GM06990 (cell line): ENCODE measurements around the gene ZNF236.
"Not testable (repeated sequence)": the region's sequence is repeated elsewhere in the genome, so short reads cannot be mapped to it uniquely, and the experiment has no call there.

Source experiments
- DNase-seq: peaks from one replicate; pipeline ENCODE4 v3.0.0-alpha.2; 2011; ENCODE audit not compliant: insufficient read length; ENCODE audit errors: extremely low read depth
- H3K27me3 ChIP-seq: replicated peaks from 2 replicates; pipeline ENCODE4 v1.6.0; 2011; ENCODE audit warnings: low read length; ENCODE audit not compliant: control insufficient read depth, insufficient read depth
- H3K36me3 ChIP-seq: 2 replicates; pipeline ENCODE4 v1.5.1; 2011; ENCODE audit warnings: low read length; ENCODE audit not compliant: control insufficient read depth, insufficient read depth
- H3K4me3 ChIP-seq: replicated peaks from 2 replicates; pipeline ENCODE4 v1.5.1; 2011; ENCODE audit warnings: low read depth, mild to moderate bottlenecking, control low read depth, low read length
- TF ChIP-seq, protein P1 (sequence below): IDR thresholded peaks from 2 replicates; pipeline ENCODE4 v1.5.1; 2011; ENCODE audit warnings: low read length, control low read depth, mild to moderate bottlenecking, inconsistent platforms; ENCODE audit not compliant: insufficient read depth, poor library complexity, severe bottlenecking

Gene ZNF236

DNA sequence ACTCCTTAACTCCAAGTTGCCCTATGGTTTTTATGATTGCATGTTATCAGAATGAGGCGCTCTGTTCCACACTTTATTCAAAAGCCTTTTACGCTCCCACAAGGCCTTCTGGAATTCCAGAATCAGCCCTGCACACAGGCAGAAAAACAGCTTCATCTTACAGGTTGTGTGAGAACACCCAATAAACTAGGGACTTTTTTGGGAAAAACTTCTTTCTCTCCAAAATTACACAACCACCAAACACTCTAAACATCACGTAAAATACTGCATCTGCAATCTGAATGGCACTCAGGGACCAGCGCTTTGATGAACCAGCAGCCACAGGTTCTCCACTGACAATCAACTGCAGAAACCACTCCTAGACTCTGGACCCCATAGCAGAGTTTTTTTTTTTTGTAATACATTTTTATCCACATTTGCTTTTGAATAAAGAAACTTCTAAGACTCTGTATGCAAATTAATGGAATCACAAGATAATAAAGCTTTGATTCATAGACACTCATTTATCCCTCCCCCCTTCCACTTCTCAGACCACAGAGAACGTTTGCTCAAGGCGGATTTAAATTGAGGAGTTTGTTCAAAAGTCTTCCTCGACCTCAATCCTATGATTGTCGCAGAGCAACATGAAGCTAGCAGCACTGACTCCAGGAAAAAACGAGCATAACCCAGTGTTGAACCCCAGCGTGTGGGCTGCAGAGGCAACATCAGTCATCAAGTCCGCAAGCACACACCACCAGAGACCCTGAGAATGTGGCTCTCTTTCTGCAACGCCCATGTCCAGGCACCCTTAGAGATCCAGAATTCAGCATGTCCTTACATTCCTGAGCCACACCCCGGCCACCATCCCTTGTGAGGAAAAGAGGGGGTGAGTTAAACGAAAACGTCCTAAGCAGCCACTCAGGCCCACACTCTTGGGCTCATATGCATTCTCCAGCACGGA lies 193.7 kb downstream of the ZNF236 start:
- Histone ChIP-seq H3K4me3 (no peak overlapping the region), H3K27me3 (no peaks in the 10 kb centered on the region), H3K36me3 (peaks cover 8% of the 10 kb centered on the region)
- DNase-seq = no peak
- TF ChIP-seq, protein P1, sequence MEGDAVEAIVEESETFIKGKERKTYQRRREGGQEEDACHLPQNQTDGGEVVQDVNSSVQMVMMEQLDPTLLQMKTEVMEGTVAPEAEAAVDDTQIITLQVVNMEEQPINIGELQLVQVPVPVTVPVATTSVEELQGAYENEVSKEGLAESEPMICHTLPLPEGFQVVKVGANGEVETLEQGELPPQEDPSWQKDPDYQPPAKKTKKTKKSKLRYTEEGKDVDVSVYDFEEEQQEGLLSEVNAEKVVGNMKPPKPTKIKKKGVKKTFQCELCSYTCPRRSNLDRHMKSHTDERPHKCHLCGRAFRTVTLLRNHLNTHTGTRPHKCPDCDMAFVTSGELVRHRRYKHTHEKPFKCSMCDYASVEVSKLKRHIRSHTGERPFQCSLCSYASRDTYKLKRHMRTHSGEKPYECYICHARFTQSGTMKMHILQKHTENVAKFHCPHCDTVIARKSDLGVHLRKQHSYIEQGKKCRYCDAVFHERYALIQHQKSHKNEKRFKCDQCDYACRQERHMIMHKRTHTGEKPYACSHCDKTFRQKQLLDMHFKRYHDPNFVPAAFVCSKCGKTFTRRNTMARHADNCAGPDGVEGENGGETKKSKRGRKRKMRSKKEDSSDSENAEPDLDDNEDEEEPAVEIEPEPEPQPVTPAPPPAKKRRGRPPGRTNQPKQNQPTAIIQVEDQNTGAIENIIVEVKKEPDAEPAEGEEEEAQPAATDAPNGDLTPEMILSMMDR = no peak

- Histone ChIP-seq H3K27me3 (no peaks in the 10 kb centered on the region), H3K4me3 (no peak overlapping the region), H3K36me3 (peaks cover 7% of the 10 kb centered on the region)
- TF ChIP-seq, protein P1 = no peak
- DNase-seq = no peak
Observed at GRCh38 chr18:77016936-77017335, 194.6 kb downstream of the ZNF236 start.

DNA sequence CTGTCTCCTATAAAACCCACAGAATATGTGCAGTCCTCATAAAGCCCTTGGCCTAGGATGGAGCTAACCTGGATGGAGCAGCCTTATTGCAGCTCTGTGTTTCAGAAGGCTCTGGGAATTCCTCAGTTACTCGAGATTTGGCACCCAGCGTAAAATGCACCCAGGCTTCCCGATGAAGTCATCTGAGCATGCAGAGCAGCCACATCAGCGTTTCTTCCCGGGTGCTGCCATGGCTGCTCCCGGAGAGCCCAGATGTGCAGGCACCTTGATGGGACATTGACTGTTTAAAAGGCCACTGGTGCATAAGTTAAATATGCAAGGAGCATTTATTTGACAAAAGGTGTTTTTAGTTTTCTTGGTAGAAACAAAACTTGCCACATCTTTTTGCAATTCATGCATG lies 195.0 kb downstream of the ZNF236 start:
- no peak overlapping the region for H3K4me3 ChIP-seq
- no peaks in the 10 kb centered on the region for H3K27me3 ChIP-seq
- H3K36me3 ChIP-seq = peaks cover 9% of the 10 kb centered on the region
- no peak for DNase-seq
- TF ChIP-seq, protein P1 = no peak

DNA sequence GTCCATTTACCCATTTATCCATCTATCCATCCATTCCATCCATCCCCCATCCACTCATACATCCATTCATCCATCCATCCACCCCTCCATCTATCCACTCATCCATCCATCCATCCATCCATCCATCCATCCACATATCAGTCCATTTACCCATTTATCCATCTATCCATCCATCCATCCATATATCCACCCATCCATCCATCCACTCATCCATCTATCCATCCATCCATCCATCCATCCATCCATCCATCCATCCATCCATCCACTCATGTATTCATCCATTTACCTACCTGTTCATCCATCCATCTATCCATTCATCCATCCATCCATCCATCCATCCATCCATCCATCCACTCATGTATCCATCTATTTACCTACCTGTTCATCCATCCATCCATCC lies 196.3 kb downstream of the ZNF236 start:
- H3K36me3 ChIP-seq = peaks cover 13% of the 10 kb centered on the region
- not testable (repeated sequence) for H3K4me3 ChIP-seq, H3K27me3 ChIP-seq, DNase-seq

- DNase-seq = no peak
- H3K27me3 ChIP-seq = no peaks in the 10 kb centered on the region
- peaks cover 13% of the 10 kb centered on the region for H3K36me3 ChIP-seq
- TF ChIP-seq, protein P1 = no peak
- no peak overlapping the region for H3K4me3 ChIP-seq
Observed at GRCh38 chr18:77019641-77020040, 197.3 kb downstream of the ZNF236 start.
